PFSK-1 (cell line): ENCODE data around the gene IL19.

ENCODE experiments used
- SIN3A ChIP-seq: IDR thresholded peaks from 2 replicates; pipeline ENCODE4 v1.6.1; 2012; ENCODE audit warnings: mild to moderate bottlenecking, low read length, moderate library complexity, borderline replicate concordance; ENCODE audit not compliant: insufficient read depth
- TAF1 ChIP-seq: IDR thresholded peaks from 2 replicates; pipeline ENCODE4 v1.6.1; 2012; ENCODE audit warnings: low read length, control low read depth, borderline replicate concordance; ENCODE audit not compliant: insufficient read depth

DNA sequence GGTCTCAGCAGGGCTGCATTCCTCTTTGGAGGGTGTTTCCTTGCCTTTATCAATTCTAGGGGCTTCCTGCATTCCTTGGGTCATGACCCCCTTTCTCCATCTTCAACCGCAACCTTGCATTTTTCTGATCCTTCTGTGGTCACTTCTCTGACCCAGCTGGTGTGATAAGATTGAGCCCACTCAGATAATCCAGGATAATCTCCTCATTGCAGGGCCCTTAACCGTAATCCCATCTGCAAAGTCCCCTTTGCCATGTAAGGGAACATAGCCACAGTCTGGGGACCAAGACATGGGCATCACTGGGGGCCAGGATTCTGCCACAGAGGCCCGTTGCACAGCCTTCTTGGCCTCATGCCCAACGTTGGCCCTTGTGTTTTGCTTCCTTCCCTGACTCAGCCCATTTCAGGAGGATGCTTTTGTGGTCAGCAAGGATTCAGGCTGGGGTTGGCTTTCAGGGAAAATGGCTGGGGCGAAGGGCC lies 35.0 kb upstream of the IL19 start:
- TF ChIP-seq SIN3A (no peak), TAF1 (no peak)
